Middle frontal gyrus (tissue), 1 donor: ENCODE data around the gene CRTC1.

Experiments used
- DNase-seq: peaks from one replicate; pipeline ENCODE4 v3.0.0-alpha.2; 2015; ENCODE audit warnings: low spot score; ENCODE audit errors: extremely low spot score

CRTC1 gene

GRCh38 chr19:18745012-18745735 is 61.7 kb downstream of the CRTC1 start:
- no peak for DNase-seq

- DNase-seq = no peak
Measured at GRCh38 chr19:18745931-18746330, 62.5 kb downstream of the CRTC1 start.

- no peak for DNase-seq
Measured at GRCh38 chr19:18746401-18747325, 63.2 kb downstream of the CRTC1 start.

- DNase-seq = no peak
Measured at GRCh38 chr19:18749362-18750231, 66.1 kb downstream of the CRTC1 start.

GRCh38 chr19:18750295-18750970 is 67.0 kb downstream of the CRTC1 start:
- DNase-seq = no peak

GRCh38 chr19:18751571-18751970 is 68.1 kb downstream of the CRTC1 start:
- DNase-seq = no peak

- DNase-seq = no peak
Measured at GRCh38 chr19:18754501-18754900, 71.0 kb downstream of the CRTC1 start.

GRCh38 chr19:18756896-18757295 is 73.4 kb downstream of the CRTC1 start:
- no peak for DNase-seq

GRCh38 chr19:18759304-18759994 is 76.0 kb downstream of the CRTC1 start:
- no peak for DNase-seq

GRCh38 chr19:18759995-18760426 is 76.5 kb downstream of the CRTC1 start:
- DNase-seq = no peak

- DNase-seq = no peak
Measured at GRCh38 chr19:18760440-18761383, 77.2 kb downstream of the CRTC1 start.

- no peak for DNase-seq
Measured at GRCh38 chr19:18761531-18762110, 78.1 kb downstream of the CRTC1 start.

GRCh38 chr19:18762125-18763023 is 78.9 kb downstream of the CRTC1 start:
- DNase-seq = no peak

- no peak for DNase-seq
Measured at GRCh38 chr19:18763674-18764590, 80.5 kb downstream of the CRTC1 start.

- DNase-seq = no peak
Measured at GRCh38 chr19:18764591-18765051, 81.1 kb downstream of the CRTC1 start.

GRCh38 chr19:18765224-18765623 is 81.7 kb downstream of the CRTC1 start:
- DNase-seq = no peak
